MM.1S (cell line): ENCODE results near the gene KCNIP4.

Source experiments
- EZH2phosphoT487 ChIP-seq: fragments of 300-600 bp; sonication (generic); IDR thresholded peaks from 2 replicates; pipeline ENCODE4 v1.6.1; 2018; ENCODE audit warnings: antibody characterized with exemption, low read length
- TF ChIP-seq, protein P1 (sequence below): fragments of 300-600 bp; sonication (generic); IDR thresholded peaks from 2 replicates; pipeline ENCODE4 v1.5.1; 2016; ENCODE audit warnings: antibody characterized with exemption, low read length, mixed read lengths

- TF ChIP-seq, protein P1, sequence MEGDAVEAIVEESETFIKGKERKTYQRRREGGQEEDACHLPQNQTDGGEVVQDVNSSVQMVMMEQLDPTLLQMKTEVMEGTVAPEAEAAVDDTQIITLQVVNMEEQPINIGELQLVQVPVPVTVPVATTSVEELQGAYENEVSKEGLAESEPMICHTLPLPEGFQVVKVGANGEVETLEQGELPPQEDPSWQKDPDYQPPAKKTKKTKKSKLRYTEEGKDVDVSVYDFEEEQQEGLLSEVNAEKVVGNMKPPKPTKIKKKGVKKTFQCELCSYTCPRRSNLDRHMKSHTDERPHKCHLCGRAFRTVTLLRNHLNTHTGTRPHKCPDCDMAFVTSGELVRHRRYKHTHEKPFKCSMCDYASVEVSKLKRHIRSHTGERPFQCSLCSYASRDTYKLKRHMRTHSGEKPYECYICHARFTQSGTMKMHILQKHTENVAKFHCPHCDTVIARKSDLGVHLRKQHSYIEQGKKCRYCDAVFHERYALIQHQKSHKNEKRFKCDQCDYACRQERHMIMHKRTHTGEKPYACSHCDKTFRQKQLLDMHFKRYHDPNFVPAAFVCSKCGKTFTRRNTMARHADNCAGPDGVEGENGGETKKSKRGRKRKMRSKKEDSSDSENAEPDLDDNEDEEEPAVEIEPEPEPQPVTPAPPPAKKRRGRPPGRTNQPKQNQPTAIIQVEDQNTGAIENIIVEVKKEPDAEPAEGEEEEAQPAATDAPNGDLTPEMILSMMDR, result no peak
- TF ChIP-seq EZH2phosphoT487, result no peak
Measured at GRCh38 chr4:21677173-21677572, 271.4 kb downstream of the KCNIP4 start.
